T-helper 1 cell treated with Interleukin-12 subunit alpha and Interleukin-12 subunit beta and Interleukin-4 antibody, amounts not matched to agents 30 μg/mL and 1 μg/mL, for 36 hours (primary cell): ENCODE data around the gene NDUFAF5.

Source experiments
- H3K27ac Mint-ChIP-seq: one replicate; pipeline ENCODE4 v1.8.0; 2021; ENCODE audit warnings: mild to moderate bottlenecking, mixed read lengths
- H3K27me3 Mint-ChIP-seq: one replicate; pipeline ENCODE4 v1.8.0; 2021; ENCODE audit warnings: low read depth, mixed read lengths
- H3K36me3 Mint-ChIP-seq: one replicate; pipeline ENCODE4 v1.8.0; 2021; ENCODE audit warnings: low read depth, mixed read lengths
- H3K4me1 Mint-ChIP-seq: one replicate; pipeline ENCODE4 v1.8.0; 2021; ENCODE audit warnings: low read depth, mixed read lengths
- H3K4me3 Mint-ChIP-seq: one replicate; pipeline ENCODE4 v1.8.0; 2021; ENCODE audit warnings: mild to moderate bottlenecking, moderate library complexity, mixed read lengths
- H3K9me3 Mint-ChIP-seq: one replicate; pipeline ENCODE4 v1.8.0; 2021; ENCODE audit warnings: mixed read lengths

The NDUFAF5 gene

DNA sequence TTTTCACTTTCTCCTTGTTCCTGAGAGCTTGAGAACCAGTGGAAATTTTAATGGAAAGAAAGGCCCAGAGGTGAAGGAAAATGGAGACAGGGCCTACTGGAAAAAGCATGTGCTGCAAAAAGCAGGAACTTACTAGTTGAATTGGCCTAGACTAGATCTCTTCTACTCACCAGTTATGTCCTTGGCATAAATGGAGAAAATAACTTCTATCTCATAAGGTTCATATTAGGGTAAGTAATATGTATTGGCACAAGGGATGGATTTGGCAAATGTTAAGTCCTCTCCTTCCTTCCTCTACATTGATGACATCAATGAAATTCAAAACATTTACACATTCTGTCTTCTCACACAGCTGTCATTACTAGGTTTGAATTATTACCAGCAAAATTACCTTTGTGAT is 74.0 kb downstream of the NDUFAF5 start:
- Mint-ChIP-seq H3K36me3 (no peaks in the 10 kb centered on the region), H3K4me3 (no peak overlapping the region), H3K27me3 (no peaks in the 10 kb centered on the region), H3K9me3 (no peaks in the 10 kb centered on the region), H3K4me1 (no peaks in the 10 kb centered on the region), H3K27ac (no peak overlapping the region)

- no peaks in the 10 kb centered on the region for H3K36me3 Mint-ChIP-seq
- H3K4me3 Mint-ChIP-seq: no peak overlapping the region
- H3K4me1 Mint-ChIP-seq: no peaks in the 10 kb centered on the region
These were observed 77.4 kb downstream of the NDUFAF5 start for GRCh38 chr20:13862245-13862644.

DNA sequence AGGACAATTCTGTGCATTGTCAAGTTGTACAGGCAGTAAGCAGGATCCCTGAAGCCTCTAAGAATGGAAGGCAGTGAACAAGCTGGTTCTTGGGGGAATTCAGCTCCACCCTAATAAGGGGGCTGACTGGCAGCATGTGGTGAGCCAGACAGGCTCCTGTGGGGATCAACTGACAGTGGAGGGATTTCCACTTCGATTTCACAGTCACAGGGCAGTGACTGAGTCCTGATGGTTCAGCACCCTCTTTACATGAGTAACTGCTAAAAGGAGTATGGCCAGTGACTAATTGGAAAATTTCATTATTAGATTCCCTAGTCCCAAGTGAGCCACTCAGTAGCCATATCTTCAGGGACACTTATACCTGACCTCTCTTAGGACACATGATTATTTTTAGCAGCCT is 78.4 kb downstream of the NDUFAF5 start:
- Mint-ChIP-seq H3K36me3 (no peaks in the 10 kb centered on the region), H3K4me3 (no peak overlapping the region), H3K4me1 (no peaks in the 10 kb centered on the region), H3K27me3 (no peaks in the 10 kb centered on the region), H3K9me3 (no peaks in the 10 kb centered on the region), H3K27ac (no peak overlapping the region)

More at GRCh38 chr20:13862245-13862644, 77.4 kb downstream of the NDUFAF5 start:
- Mint-ChIP-seq H3K27me3 (no peaks in the 10 kb centered on the region), H3K27ac (no peak overlapping the region), H3K9me3 (no peaks in the 10 kb centered on the region)

DNA sequence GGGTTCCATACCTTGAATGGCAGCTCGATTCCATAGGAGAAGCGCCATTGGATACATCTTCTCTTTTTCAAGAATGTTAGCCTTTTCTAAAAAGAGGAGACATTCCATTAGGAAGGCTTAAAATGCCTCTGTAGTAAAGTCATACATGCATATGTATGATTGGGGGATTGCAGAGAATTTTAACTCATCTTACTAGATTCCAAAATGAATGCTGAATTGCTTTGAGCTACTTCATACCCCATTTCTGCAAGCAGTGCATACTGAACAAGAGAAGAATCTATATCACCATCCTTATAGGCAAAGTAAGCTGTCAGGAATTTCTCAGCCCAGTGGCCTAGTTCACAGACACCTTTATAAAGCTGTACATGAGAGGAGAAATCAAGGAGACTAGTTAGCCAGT is 80.3 kb downstream of the NDUFAF5 start:
- H3K36me3 Mint-ChIP-seq: no peaks in the 10 kb centered on the region
- H3K27ac Mint-ChIP-seq: no peak overlapping the region
- H3K4me1 Mint-ChIP-seq: no peaks in the 10 kb centered on the region
- no peaks in the 10 kb centered on the region for H3K9me3 Mint-ChIP-seq
- no peaks in the 10 kb centered on the region for H3K27me3 Mint-ChIP-seq
- no peak overlapping the region for H3K4me3 Mint-ChIP-seq

DNA sequence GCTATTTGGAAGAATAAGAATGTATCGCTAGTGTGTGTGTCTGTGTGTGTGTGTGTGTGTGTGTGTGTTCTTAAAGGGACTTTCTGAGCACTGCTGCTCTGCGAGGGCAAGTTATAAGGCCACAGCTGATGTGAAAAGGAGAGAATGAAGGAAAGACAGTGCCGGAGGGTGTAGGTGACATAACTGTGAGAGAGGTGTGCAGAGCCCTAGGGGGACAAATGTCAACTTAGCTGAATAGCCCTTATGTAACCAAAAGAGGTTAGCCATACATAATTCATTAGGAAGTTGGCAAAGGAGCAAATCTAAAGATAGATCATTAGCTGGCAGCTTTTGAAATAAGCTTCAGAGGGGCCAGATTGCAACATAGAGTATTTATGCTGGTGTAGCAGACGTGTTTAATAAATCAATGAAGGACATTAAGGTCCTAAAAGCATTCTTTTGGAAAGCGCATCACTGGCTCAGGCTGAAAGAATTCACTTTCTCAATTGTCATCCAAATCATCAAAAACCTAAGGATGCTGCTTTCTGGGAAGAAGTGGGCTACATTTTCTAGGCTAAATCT is 81.0 kb downstream of the NDUFAF5 start:
- H3K27me3 Mint-ChIP-seq: no peaks in the 10 kb centered on the region
- no peaks in the 10 kb centered on the region for H3K36me3 Mint-ChIP-seq
- H3K4me3 Mint-ChIP-seq: no peak overlapping the region
- no peak overlapping the region for H3K27ac Mint-ChIP-seq
- no peaks in the 10 kb centered on the region for H3K4me1 Mint-ChIP-seq
- no peaks in the 10 kb centered on the region for H3K9me3 Mint-ChIP-seq

DNA sequence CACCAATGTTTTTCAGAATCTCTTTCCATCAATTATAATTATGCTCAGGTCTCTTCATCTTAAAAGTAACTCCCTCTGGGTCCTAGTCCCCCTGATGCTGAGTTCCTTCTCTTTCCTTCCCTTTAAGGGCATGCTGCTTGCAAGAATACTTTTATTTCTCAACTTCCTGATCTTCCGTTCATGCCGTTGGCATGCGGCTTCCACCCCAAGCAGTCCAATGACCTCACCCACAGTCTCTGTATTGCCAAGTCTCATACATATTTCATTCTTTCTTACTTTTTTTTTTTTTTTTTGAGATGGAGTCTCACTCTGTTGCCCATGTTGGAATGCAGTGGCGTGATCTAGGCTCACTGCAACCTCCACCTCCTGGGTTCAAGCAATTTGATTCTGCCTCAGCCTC is 83.5 kb downstream of the NDUFAF5 start:
- Mint-ChIP-seq H3K4me1 (no peaks in the 10 kb centered on the region), H3K27ac (no peak overlapping the region), H3K36me3 (no peaks in the 10 kb centered on the region), H3K9me3 (no peaks in the 10 kb centered on the region), H3K27me3 (no peaks in the 10 kb centered on the region), H3K4me3 (no peak overlapping the region)

- Mint-ChIP-seq H3K9me3 (no peaks in the 10 kb centered on the region), H3K27me3 (no peaks in the 10 kb centered on the region), H3K4me3 (no peak overlapping the region), H3K36me3 (no peaks in the 10 kb centered on the region), H3K27ac (no peak overlapping the region), H3K4me1 (no peaks in the 10 kb centered on the region)
These were observed 85.4 kb downstream of the NDUFAF5 start for GRCh38 chr20:13870170-13870748.
